Hepatic stellate cell (primary cell): ENCODE results near the gene MMAA.
A peak's percentile ranks its signal among the peaks of the same experiment; 100 is the strongest.
"Not testable (repeated sequence)": the region's sequence is repeated elsewhere in the genome, so short reads cannot be mapped to it uniquely, and the experiment has no call there.

Experiments
- DNase-seq: peaks from one replicate; pipeline ENCODE4 v3.0.0; 2011; ENCODE audit warnings: low spot score

MMAA gene

GRCh38 chr4:145635117-145635516 is 15.9 kb downstream of the MMAA start:
- DNase-seq: no peak

GRCh38 chr4:145635630-145636029 is 16.4 kb downstream of the MMAA start:
- DNase-seq: no peak

GRCh38 chr4:145639186-145639698 is 20.1 kb downstream of the MMAA start:
- no peak for DNase-seq

GRCh38 chr4:145640236-145640635 is 21.1 kb downstream of the MMAA start:
- not testable (repeated sequence) for DNase-seq

- DNase-seq: no peak
Observed at GRCh38 chr4:145643295-145643694, 24.1 kb downstream of the MMAA start.

- DNase-seq: no peak
Observed at GRCh38 chr4:145644699-145645098, 25.5 kb downstream of the MMAA start.

GRCh38 chr4:145656156-145656555 is 37.0 kb downstream of the MMAA start:
- DNase-seq: no peak

- DNase-seq: no peak
Observed at GRCh38 chr4:145660064-145660463, 40.9 kb downstream of the MMAA start.

- DNase-seq: no peak
Observed at GRCh38 chr4:145663194-145663593, 44.0 kb downstream of the MMAA start.

GRCh38 chr4:145665773-145666172 is 46.6 kb downstream of the MMAA start:
- DNase-seq: no peak

GRCh38 chr4:145670422-145670821 is 51.2 kb downstream of the MMAA start:
- no peak for DNase-seq

- DNase-seq: peak; percentile 70
Observed at GRCh38 chr4:145679520-145679919, 60.3 kb downstream of the MMAA start.

- peak; percentile 49 for DNase-seq
Observed at GRCh38 chr4:145679991-145680455, 60.8 kb downstream of the MMAA start, which contains the start of gene C4orf51. Gene C4orf51, plus strand, starts transcription at chr4:145680146. Its CDS starts 58 bp downstream, at chr4:145680204.

GRCh38 chr4:145680902-145681301 is 61.7 kb downstream of the MMAA start:
- DNase-seq: no peak

- no peak for DNase-seq
Observed at GRCh38 chr4:145681518-145681917, 62.3 kb downstream of the MMAA start.

GRCh38 chr4:145681956-145682355 is 62.8 kb downstream of the MMAA start:
- DNase-seq: no peak

GRCh38 chr4:145686991-145687390 is 67.8 kb downstream of the MMAA start:
- no peak for DNase-seq

GRCh38 chr4:145690610-145691009 is 71.4 kb downstream of the MMAA start:
- no peak for DNase-seq

- not testable (repeated sequence) for DNase-seq
Observed at GRCh38 chr4:145691416-145691815, 72.2 kb downstream of the MMAA start.

GRCh38 chr4:145694929-145695328 is 75.7 kb downstream of the MMAA start:
- DNase-seq: no peak

- DNase-seq: no peak
Observed at GRCh38 chr4:145697332-145697731, 78.1 kb downstream of the MMAA start.

- no peak for DNase-seq
Observed at GRCh38 chr4:145698507-145698906, 79.3 kb downstream of the MMAA start.

- DNase-seq: no peak
Observed at GRCh38 chr4:145703850-145704497, 84.8 kb downstream of the MMAA start.

GRCh38 chr4:145709336-145709735 is 90.2 kb downstream of the MMAA start:
- no peak for DNase-seq
